ENCODE measurements around the gene RHCE.
"Not testable (repeated sequence)": the region's sequence is repeated elsewhere in the genome, so short reads cannot be mapped to it uniquely, and the experiment has no call there.

DNA sequence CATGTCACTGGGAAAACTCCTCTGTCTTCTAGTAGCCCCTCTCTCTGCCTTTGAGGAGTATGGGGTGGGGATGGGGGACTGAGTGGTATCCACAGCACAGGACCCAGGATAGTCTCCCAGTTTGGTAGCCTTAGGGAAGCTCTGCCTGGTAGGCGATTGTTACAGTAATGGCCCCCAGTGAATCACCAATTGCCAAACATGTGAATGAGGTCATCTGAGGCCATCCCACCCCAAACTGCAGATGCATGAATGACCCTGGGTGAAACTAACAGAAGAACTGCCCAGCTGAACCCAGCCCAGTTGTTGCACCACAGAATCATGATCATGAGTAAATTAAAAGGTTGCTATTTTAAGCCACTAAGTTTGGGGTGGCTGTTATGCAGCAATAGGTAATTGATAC is 6.0 kb downstream of the RHCE start:
- TF ChIP-seq POLR2A (IDR thresholded peaks at IDR 0.05; ENCODE audit: low read length); GATA1 (IDR thresholded peaks at IDR 0.05; ENCODE audit: low read depth, low read length): not testable (repeated sequence)
